Right lobe of liver (tissue), 4 donors: ENCODE data around the gene AHCYL2.

Source experiments
- POLR2A ChIP-seq: fragments of 450-650 bp; IDR thresholded peaks from one replicate; pipeline ENCODE4 v1.6.1; 2017; ENCODE audit warnings: antibody characterized with exemption, mild to moderate bottlenecking
- TF ChIP-seq, protein P1 (sequence below), 4 donors: fragments of 200-600 bp in 3 of 4; fragments of 450-650 bp in 1 of 4; IDR thresholded peaks; one replicate each; pipeline versions ENCODE4 v1.5.1 to v1.8.0; 2016 to 2022; ENCODE audit warnings: antibody characterized with exemption in 4 of 4, mild to moderate bottlenecking in 2 of 4
- donor health status: DM: no; HTN: no; CAD: no.
- donor health status: DM: no; HTN: no; CAD: no.
- donor health status: DM: no; HTN: yes; CAD: no.

DNA sequence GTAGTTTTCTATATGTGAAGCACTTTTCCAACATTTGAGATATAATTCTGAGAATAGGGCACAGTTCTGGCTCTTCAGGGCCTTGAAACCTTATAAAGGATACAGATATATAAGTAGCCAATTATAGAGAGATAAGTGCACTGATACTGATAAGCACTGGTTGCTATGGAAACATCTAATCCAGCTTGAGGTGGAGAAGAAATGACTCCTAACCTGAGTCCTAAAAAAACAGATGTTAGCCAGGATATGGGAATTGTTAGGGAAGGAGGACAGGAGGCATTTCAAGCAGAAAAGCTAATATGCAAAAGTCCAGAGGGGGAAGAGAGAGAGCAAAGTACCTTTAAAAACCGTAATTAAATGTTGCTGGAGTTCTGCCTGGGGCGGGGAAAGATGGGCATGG is 240.2 kb downstream of the AHCYL2 start:
- TF ChIP-seq, protein P1, sequence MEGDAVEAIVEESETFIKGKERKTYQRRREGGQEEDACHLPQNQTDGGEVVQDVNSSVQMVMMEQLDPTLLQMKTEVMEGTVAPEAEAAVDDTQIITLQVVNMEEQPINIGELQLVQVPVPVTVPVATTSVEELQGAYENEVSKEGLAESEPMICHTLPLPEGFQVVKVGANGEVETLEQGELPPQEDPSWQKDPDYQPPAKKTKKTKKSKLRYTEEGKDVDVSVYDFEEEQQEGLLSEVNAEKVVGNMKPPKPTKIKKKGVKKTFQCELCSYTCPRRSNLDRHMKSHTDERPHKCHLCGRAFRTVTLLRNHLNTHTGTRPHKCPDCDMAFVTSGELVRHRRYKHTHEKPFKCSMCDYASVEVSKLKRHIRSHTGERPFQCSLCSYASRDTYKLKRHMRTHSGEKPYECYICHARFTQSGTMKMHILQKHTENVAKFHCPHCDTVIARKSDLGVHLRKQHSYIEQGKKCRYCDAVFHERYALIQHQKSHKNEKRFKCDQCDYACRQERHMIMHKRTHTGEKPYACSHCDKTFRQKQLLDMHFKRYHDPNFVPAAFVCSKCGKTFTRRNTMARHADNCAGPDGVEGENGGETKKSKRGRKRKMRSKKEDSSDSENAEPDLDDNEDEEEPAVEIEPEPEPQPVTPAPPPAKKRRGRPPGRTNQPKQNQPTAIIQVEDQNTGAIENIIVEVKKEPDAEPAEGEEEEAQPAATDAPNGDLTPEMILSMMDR (IDR thresholded peaks at IDR 0.05) = no peak
- TF ChIP-seq POLR2A = no peak
